ENCODE measurements around the gene FARP1. TPM values are rescaled to one million over a fixed set of nuclear protein-coding genes. Genes with fewer than 3 reads are reported as not detected.

Gene FARP1
- total and polyA plus RNA-seq, 10 of the 15 experiments (the other 5 are each of a cell fraction or from before 2014, with no cell fraction given) = 0.17 to 6.9 (median 0.68) TPM

DNA sequence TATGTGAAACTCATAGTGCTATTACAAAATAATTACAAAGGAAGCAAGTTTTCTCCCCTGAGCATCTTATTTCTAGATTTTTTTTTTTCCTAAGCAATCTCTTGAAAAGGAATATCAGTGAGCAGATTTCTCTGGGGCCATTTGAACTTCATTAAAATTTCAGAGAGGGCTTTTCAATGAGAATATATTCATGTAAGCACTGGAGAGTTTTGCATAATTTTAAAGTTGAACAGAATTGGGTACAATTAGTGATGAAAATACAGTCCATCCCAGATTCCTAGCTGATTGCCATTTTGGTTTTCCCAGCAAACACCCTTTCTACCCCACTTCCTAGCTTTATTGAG is 101.0 kb downstream of the FARP1 start:
- TF ChIP-seq, protein P1, sequence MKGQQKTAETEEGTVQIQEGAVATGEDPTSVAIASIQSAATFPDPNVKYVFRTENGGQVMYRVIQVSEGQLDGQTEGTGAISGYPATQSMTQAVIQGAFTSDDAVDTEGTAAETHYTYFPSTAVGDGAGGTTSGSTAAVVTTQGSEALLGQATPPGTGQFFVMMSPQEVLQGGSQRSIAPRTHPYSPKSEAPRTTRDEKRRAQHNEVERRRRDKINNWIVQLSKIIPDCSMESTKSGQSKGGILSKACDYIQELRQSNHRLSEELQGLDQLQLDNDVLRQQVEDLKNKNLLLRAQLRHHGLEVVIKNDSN (IDR thresholded peaks at IDR 0.05; ENCODE audit: borderline replicate concordance, extremely low read length, insufficient read depth, low read depth, low read length) = no peak
- TF ChIP-seq EED (IDR thresholded peaks at IDR 0.05; ENCODE audit: low read depth) (no peak), SMC3 (IDR thresholded peaks at IDR 0.05; ENCODE audit: borderline replicate concordance, low read length) (no peak), CHD1 (IDR thresholded peaks at IDR 0.05; ENCODE audit: low read depth, low read length) (no peak), RAD51 (IDR thresholded peaks at IDR 0.05) (no peak), SP1 (IDR thresholded peaks at IDR 0.05; ENCODE audit: low read depth, low read length) (no peak), LARP7 (IDR thresholded peaks at IDR 0.05) (no peak), MTA3 (IDR thresholded peaks at IDR 0.05; ENCODE audit: borderline replicate concordance, low read length) (no peak), ETV6 (conservative IDR thresholded peaks at IDR 0.05 in 1 of 2, IDR thresholded peaks at IDR 0.05 in 1 of 2; ENCODE audit: borderline replicate concordance in 1 of 2, low read depth in 1 of 2) (no peak), NFXL1 (IDR thresholded peaks at IDR 0.05; ENCODE audit: borderline replicate concordance) (no peak), NFYA (IDR thresholded peaks at IDR 0.05; ENCODE audit: borderline replicate concordance, low read depth, low read length) (no peak), KAT2A (conservative IDR thresholded peaks at IDR 0.05; ENCODE audit: control insufficient read depth, low read depth, low read length) (no peak), MTA2 (IDR thresholded peaks at IDR 0.05; ENCODE audit: low read depth) (no peak), JUNB (IDR thresholded peaks at IDR 0.05) (no peak)
- TF ChIP-seq, protein P2, sequence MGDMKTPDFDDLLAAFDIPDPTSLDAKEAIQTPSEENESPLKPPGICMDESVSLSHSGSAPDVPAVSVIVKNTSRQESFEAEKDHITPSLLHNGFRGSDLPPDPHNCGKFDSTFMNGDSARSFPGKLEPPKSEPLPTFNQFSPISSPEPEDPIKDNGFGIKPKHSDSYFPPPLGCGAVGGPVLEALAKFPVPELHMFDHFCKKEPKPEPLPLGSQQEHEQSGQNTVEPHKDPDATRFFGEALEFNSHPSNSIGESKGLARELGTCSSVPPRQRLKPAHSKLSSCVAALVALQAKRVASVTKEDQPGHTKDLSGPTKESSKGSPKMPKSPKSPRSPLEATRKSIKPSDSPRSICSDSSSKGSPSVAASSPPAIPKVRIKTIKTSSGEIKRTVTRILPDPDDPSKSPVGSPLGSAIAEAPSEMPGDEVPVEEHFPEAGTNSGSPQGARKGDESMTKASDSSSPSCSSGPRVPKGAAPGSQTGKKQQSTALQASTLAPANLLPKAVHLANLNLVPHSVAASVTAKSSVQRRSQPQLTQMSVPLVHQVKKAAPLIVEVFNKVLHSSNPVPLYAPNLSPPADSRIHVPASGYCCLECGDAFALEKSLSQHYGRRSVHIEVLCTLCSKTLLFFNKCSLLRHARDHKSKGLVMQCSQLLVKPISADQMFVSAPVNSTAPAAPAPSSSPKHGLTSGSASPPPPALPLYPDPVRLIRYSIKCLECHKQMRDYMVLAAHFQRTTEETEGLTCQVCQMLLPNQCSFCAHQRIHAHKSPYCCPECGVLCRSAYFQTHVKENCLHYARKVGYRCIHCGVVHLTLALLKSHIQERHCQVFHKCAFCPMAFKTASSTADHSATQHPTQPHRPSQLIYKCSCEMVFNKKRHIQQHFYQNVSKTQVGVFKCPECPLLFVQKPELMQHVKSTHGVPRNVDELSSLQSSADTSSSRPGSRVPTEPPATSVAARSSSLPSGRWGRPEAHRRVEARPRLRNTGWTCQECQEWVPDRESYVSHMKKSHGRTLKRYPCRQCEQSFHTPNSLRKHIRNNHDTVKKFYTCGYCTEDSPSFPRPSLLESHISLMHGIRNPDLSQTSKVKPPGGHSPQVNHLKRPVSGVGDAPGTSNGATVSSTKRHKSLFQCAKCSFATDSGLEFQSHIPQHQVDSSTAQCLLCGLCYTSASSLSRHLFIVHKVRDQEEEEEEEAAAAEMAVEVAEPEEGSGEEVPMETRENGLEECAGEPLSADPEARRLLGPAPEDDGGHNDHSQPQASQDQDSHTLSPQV (IDR thresholded peaks at IDR 0.05) = no peak
- Histone ChIP-seq H3K9ac (ENCODE audit: control insufficient read depth, insufficient read depth, low read length) (no peak overlapping the region), H3K27ac (ENCODE audit: control insufficient read depth, insufficient read depth) (no peak overlapping the region), H3K4me1 (ENCODE audit: control insufficient read depth, insufficient read depth, low read length) (no peaks in the 10 kb centered on the region), H4K20me1 (ENCODE audit: control insufficient read depth, insufficient read depth) (no peaks in the 10 kb centered on the region), H3K4me3 (no peak overlapping the region), H3K36me3 (ENCODE audit: control insufficient read depth in 2 of 2, insufficient read depth in 2 of 2, low read length in 1 of 2) (no peaks in the 10 kb centered on the region), H3K4me2 (ENCODE audit: control insufficient read depth, insufficient read depth) (no peak overlapping the region), H3K9me3 (replicated peaks; ENCODE audit: control insufficient read depth, insufficient read depth, low read length) (no peaks in the 10 kb centered on the region), H2AFZ (ENCODE audit: control insufficient read depth, low read depth, low read length) (no peak overlapping the region), H3K79me2 (ENCODE audit: control insufficient read depth, insufficient read depth, low read length) (no peaks in the 10 kb centered on the region), H3K27me3 (replicated peaks in 1 of 2; ENCODE audit: control insufficient read depth in 2 of 2, insufficient read depth in 2 of 2, low read length in 1 of 2) (no peaks in the 10 kb centered on the region)
- CTCF ChIA-PET = interaction anchor here (1.1 kb wide), 1 partner anchor 183 kb away, joined by 3 read pairs; no protein-coding TSS in a partner anchor
- DNase-seq (ENCODE audit: low read depth, low spot score) (no peak), ATAC-seq (no peak), FAIRE-seq (no peak)
- RAD21 ChIA-PET (ENCODE audit: unreplicated experiment) = no interaction called here
- BruUV-seq (replicated peaks) = no TSS peak
- SMC1A ChIA-PET (ENCODE audit: uncharacterized antibody, unreplicated experiment) = interaction anchor here (1.1 to 1.9 kb wide), 3 partner anchors 9 to 42 kb away, joined by 3 to 8 read pairs (median 4); no protein-coding TSS in a partner anchor
- POLR2A ChIA-PET = no interaction called here
- in situ Hi-C loops (cut with MboI) = no loop called here
- intact Hi-C loops (cut with micrococcal nuclease; ENCODE audit: unreplicated experiment) = no loop called here
